Right lobe of liver (tissue), 6 donors: ENCODE measurements around the gene NEB. TPM values are rescaled to one million over a fixed set of nuclear protein-coding genes. Genes with fewer than 3 reads are reported as not detected.
"Not testable (repeated sequence)": the region's sequence is repeated elsewhere in the genome, so short reads cannot be mapped to it uniquely, and the experiment has no call there.

Source experiments
- ATAC-seq, 4 donors: fragments of 200-7000 bp; cut with Tn5 transposase; one replicate each; pipeline ENCODE4 v1.9.1; 2020; ENCODE audit warnings: mild to moderate bottlenecking in 4 of 4, moderate library complexity in 4 of 4
- DNase-seq, 3 donors: peaks; one replicate each; pipeline ENCODE4 v3.0.0-alpha.2; 2020
- H3K27ac ChIP-seq, 3 donors: fragments of 200-600 bp; one replicate each; pipeline ENCODE4 v1.8.0; 2022
- H3K27me3 ChIP-seq, 2 donors: fragments of 200-600 bp; one replicate each; pipeline ENCODE4 v1.8.0; 2022
- H3K36me3 ChIP-seq, 4 donors: fragments of 200-600 bp; sonication (generic) in 1 of 4; one replicate each; pipeline versions ENCODE4 v1.5.1 to v1.8.0; 2017 to 2022; ENCODE audit warnings: control low read depth in 1 of 4
- H3K4me1 ChIP-seq, 4 donors: fragments of 200-600 bp; sonication (generic) in 1 of 4; one replicate each; pipeline versions ENCODE4 v1.5.1 to v1.8.0; 2017 to 2022; ENCODE audit warnings: control low read depth in 1 of 4
- H3K4me3 ChIP-seq, 3 donors: fragments of 200-600 bp; one replicate each; pipeline ENCODE4 v1.8.0; 2022
- H3K9me3 ChIP-seq, 4 donors: fragments of 200-600 bp; sonication (generic) in 1 of 4; one replicate each; pipeline versions ENCODE4 v1.5.1 to v1.8.0; 2017 to 2022; ENCODE audit warnings: control low read depth in 1 of 4
- POLR2A ChIP-seq: fragments of 450-650 bp; IDR thresholded peaks from one replicate; pipeline ENCODE4 v1.6.1; 2017; ENCODE audit warnings: antibody characterized with exemption, mild to moderate bottlenecking
- WGBS: methylation state at CpG from one replicate; pipeline ENCODE4 v1.1.6; 2018; ENCODE audit warnings: low coverage, low lambda C conversion rate; ENCODE audit not compliant: insufficient coverage; ENCODE audit errors: missing lambda C conversion rate; 5-methylcytosine and 5-hydroxymethylcytosine counted together
- intact Hi-C, 2 donors: fragments of 100-400 bp; cut with DNase I; formaldehyde crosslinking; loops; one replicate each; pipeline versions ENCODE4 v1.11.2 to v1.14.1; 2022
- total RNA-seq, 6 experiments: library from RNA; depleted of rRNA in 2 of 6; stranded (reverse); fragments of >200 nt in 2 of 6; fragmentation: NEBNext Ultra II Directional in 3 of 6; extraction: Animal tissue kit (Norgen Biotek cat#: 25700) in 3 of 6; gene quantifications; one replicate each; pipeline versions ENCODE4 v1.1.0 to v1.2.4, GENCODE V29; 2016 to 2023
- TF ChIP-seq, protein P1 (sequence below), 4 donors: fragments of 200-600 bp in 3 of 4; fragments of 450-650 bp in 1 of 4; IDR thresholded peaks; one replicate each; pipeline versions ENCODE4 v1.5.1 to v1.8.0; 2016 to 2022; ENCODE audit warnings: antibody characterized with exemption in 4 of 4, mild to moderate bottlenecking in 2 of 4
- donor health status: DM: no; HTN: yes; CAD: no.
- donor health status: DM: no; HTN: no; CAD: no.
- donor health status: DM: no; HTN: no; CAD: no.
- donor health status: DM: no; HTN: yes; CAD: no.
- donor health status: DM: no; HTN: yes; CAD: no.

NEB gene
- total RNA-seq, 6 experiments from 2014 or later = 1.3 to 23.1 (median 9.2) TPM

DNA sequence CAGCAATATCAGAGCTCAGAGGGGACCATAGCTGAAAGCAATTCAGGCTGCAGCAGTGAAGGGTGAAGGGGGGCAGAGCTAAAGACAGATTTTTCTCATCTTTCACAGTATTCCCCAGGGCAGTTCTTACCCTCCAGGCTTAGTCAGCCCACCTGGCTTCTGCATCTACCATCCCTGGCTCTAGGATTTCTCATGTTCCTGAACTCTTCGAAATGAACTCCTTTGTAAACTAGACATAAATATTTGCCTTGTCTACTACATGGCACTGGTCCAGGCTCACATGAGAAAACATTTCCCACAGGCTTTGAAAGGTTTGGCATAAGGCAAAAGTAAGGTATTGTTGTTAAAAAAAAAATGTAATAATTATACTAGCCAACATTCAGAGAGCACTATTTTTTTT lies 23.6 kb upstream of the NEB start:
- intact Hi-C loops = no loop called here
- Histone ChIP-seq H3K4me3 (no peak overlapping the region), H3K27me3 (no peaks in the 10 kb centered on the region), H3K4me1 (no peaks in the 10 kb centered on the region), H3K27ac (no peak overlapping the region), H3K36me3 (no peaks in the 10 kb centered on the region), H3K9me3 (no peaks in the 10 kb centered on the region)
- WGBS = 0% methylated on average over 1 of the region's 1 CpG
- TF ChIP-seq, protein P1, sequence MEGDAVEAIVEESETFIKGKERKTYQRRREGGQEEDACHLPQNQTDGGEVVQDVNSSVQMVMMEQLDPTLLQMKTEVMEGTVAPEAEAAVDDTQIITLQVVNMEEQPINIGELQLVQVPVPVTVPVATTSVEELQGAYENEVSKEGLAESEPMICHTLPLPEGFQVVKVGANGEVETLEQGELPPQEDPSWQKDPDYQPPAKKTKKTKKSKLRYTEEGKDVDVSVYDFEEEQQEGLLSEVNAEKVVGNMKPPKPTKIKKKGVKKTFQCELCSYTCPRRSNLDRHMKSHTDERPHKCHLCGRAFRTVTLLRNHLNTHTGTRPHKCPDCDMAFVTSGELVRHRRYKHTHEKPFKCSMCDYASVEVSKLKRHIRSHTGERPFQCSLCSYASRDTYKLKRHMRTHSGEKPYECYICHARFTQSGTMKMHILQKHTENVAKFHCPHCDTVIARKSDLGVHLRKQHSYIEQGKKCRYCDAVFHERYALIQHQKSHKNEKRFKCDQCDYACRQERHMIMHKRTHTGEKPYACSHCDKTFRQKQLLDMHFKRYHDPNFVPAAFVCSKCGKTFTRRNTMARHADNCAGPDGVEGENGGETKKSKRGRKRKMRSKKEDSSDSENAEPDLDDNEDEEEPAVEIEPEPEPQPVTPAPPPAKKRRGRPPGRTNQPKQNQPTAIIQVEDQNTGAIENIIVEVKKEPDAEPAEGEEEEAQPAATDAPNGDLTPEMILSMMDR (IDR thresholded peaks at IDR 0.05) = no peak
- no peak for TF ChIP-seq POLR2A
- DNase-seq (no peak), ATAC-seq (no peak)

GRCh38 chr2:151756820-151757219 lies 22.5 kb upstream of the NEB start:
- ATAC-seq (no peak), DNase-seq (no peak)
- no peaks in the 10 kb centered on the region for H3K36me3 ChIP-seq
- H3K4me3 ChIP-seq = no peak overlapping the region
- 94% methylated on average over 2 of the region's 2 CpGs for WGBS
- intact Hi-C loops = no loop called here
- H3K27me3 ChIP-seq = no peaks in the 10 kb centered on the region
- no peaks in the 10 kb centered on the region for H3K4me1 ChIP-seq
- no peaks in the 10 kb centered on the region for H3K9me3 ChIP-seq
- H3K27ac ChIP-seq = no peak overlapping the region
- TF ChIP-seq, protein P1 (IDR thresholded peaks at IDR 0.05) = no peak
- TF ChIP-seq POLR2A = no peak

- no peaks in the 10 kb centered on the region for H3K36me3 ChIP-seq
- no peak for TF ChIP-seq POLR2A
- TF ChIP-seq, protein P1 (IDR thresholded peaks at IDR 0.05) = no peak
- H3K4me3 ChIP-seq = no peak overlapping the region
- no peak overlapping the region for H3K27ac ChIP-seq
- H3K4me1 ChIP-seq = no peaks in the 10 kb centered on the region
- H3K9me3 ChIP-seq = no peaks in the 10 kb centered on the region
- WGBS = 100% methylated on average over 1 of the region's 1 CpG
- ATAC-seq (no peak), DNase-seq (no peak)
- H3K27me3 ChIP-seq = no peaks in the 10 kb centered on the region
- intact Hi-C loops = no loop called here
Measured at GRCh38 chr2:151754253-151754897, 20.1 kb upstream of the NEB start.

- H3K9me3 ChIP-seq = no peaks in the 10 kb centered on the region
- no peaks in the 10 kb centered on the region for H3K27me3 ChIP-seq
- H3K4me3 ChIP-seq = no peak overlapping the region
- DNase-seq (no peak), ATAC-seq (no peak)
- H3K4me1 ChIP-seq = no peaks in the 10 kb centered on the region
- no peaks in the 10 kb centered on the region for H3K36me3 ChIP-seq
- intact Hi-C loops = no loop called here
- TF ChIP-seq POLR2A = no peak
- TF ChIP-seq, protein P1 (IDR thresholded peaks at IDR 0.05) = no peak
- H3K27ac ChIP-seq = no peak overlapping the region
Measured at GRCh38 chr2:151753540-151753939, 19.3 kb upstream of the NEB start.

- intact Hi-C loops = not testable (repeated sequence)
Measured at GRCh38 chr2:151745261-151745660, 11.0 kb upstream of the NEB start.

More at GRCh38 chr2:151745261-151745660, 11.0 kb upstream of the NEB start:
- not testable (repeated sequence) for H3K36me3 ChIP-seq, DNase-seq, H3K9me3 ChIP-seq, H3K4me1 ChIP-seq, H3K4me3 ChIP-seq, H3K27ac ChIP-seq, H3K27me3 ChIP-seq, ATAC-seq
- 93% methylated on average over 2 of the region's 3 CpGs for WGBS
